SH-SY5Y (cell line): ENCODE results near the gene PPA1.

ENCODE experiments used
- GATA2 ChIP-seq: IDR thresholded peaks from 2 replicates; pipeline ENCODE4 v1.6.1; 2011; ENCODE audit warnings: mild to moderate bottlenecking, low read depth, low read length
- GATA3 ChIP-seq: IDR thresholded peaks from 2 replicates; pipeline ENCODE4 v1.6.1; 2011; ENCODE audit warnings: low read depth, mild to moderate bottlenecking, low read length, moderate library complexity

DNA sequence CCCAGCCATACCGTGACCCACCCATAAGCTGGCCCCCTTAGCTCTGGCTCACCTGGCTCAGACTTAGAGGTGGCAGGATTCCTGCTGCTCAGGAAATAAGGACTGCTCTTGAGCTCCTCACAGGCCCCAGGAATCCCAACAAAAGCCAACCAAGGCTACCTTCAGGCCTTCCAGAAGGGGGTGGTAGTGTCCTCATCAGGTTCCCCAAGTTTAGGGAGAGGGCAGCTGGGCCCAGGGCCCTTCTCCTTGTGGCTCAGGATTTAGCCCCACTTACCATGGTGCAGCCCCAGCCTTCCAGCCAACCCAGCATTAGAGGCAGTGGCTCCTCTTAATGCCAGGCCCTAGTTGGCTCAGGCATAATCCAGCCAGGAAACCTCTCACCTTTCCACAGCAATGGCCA is 27.0 kb upstream of the PPA1 start:
- no peak for TF ChIP-seq GATA2
- TF ChIP-seq GATA3, result no peak
